Nephron progenitor cell (in vitro differentiated cells): ENCODE data around the gene JUND.

Experiments used
- DNase-seq: peaks from one replicate; pipeline ENCODE4 v3.0.0; 2021
- H3K27ac Mint-ChIP-seq: 2 replicates; pipeline ENCODE4 v1.8.0; 2021; ENCODE audit warnings: mild to moderate bottlenecking, moderate library complexity, mixed read lengths
- H3K27me3 Mint-ChIP-seq: 2 replicates; pipeline ENCODE4 v1.8.0; 2021; ENCODE audit warnings: mild to moderate bottlenecking, low read depth, mixed read lengths; ENCODE audit not compliant: poor library complexity
- H3K36me3 Mint-ChIP-seq: 2 replicates; pipeline ENCODE4 v1.8.0; 2021; ENCODE audit warnings: low read depth, mixed read lengths
- H3K4me1 Mint-ChIP-seq: 2 replicates; pipeline ENCODE4 v1.8.0; 2021; ENCODE audit warnings: mixed read lengths
- H3K4me3 Mint-ChIP-seq: 2 replicates; pipeline ENCODE4 v1.8.0; 2021; ENCODE audit warnings: mild to moderate bottlenecking, moderate library complexity, mixed read lengths
- H3K9me3 Mint-ChIP-seq: 2 replicates; pipeline ENCODE4 v1.8.0; 2021; ENCODE audit warnings: mild to moderate bottlenecking, moderate library complexity, mixed read lengths
- CTCF ChIP-seq: fragments of 200-600 bp; sonication (generic); IDR thresholded peaks from 2 replicates; pipeline ENCODE4 v1.5.0; 2021; ENCODE audit warnings: antibody characterized with exemption

Gene JUND

GRCh38 chr19:18271433-18271841, 10.0 kb downstream of the JUND start:
- peak overlapping the region; percentile 36 for H3K27ac Mint-ChIP-seq
- H3K4me3 Mint-ChIP-seq = no peak overlapping the region
- H3K36me3 Mint-ChIP-seq = peaks cover 32% of the 10 kb centered on the region
- H3K9me3 Mint-ChIP-seq = no peaks in the 10 kb centered on the region
- H3K4me1 Mint-ChIP-seq = peaks cover 6% of the 10 kb centered on the region
- no peak for TF ChIP-seq CTCF
- DNase-seq = no peak
- H3K27me3 Mint-ChIP-seq = peaks cover 6% of the 10 kb centered on the region

DNA sequence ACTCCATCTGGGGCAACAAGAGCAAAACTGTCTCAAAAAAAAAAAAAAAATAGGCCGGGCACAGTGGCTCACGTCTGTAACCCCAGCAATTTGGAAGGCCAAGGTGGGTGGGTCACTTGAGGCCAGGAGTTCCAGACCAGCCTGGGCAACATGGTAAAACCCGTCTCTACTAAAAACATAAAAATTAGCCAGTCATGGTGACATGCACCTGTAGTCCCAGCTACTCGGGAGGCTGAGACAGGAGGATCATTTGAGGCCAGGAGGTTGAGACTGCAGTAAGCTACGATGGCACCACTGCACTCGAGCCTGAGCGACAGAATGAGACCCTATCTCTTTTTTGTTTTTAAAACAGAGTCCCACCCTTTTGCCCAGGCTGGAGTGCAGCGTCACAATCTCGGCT, 11.1 kb downstream of the JUND start:
- Mint-ChIP-seq H3K27ac (no peak overlapping the region), H3K36me3 (peaks cover 34% of the 10 kb centered on the region), H3K4me3 (no peak overlapping the region), H3K4me1 (peaks cover 3% of the 10 kb centered on the region), H3K9me3 (no peaks in the 10 kb centered on the region), H3K27me3 (peaks cover 6% of the 10 kb centered on the region)
- no peak for TF ChIP-seq CTCF
- DNase-seq = no peak

- no peak for TF ChIP-seq CTCF
- peaks cover 6% of the 10 kb centered on the region for H3K27me3 Mint-ChIP-seq
- no peak for DNase-seq
Observed at GRCh38 chr19:18269070-18269723, 12.2 kb downstream of the JUND start.

DNA sequence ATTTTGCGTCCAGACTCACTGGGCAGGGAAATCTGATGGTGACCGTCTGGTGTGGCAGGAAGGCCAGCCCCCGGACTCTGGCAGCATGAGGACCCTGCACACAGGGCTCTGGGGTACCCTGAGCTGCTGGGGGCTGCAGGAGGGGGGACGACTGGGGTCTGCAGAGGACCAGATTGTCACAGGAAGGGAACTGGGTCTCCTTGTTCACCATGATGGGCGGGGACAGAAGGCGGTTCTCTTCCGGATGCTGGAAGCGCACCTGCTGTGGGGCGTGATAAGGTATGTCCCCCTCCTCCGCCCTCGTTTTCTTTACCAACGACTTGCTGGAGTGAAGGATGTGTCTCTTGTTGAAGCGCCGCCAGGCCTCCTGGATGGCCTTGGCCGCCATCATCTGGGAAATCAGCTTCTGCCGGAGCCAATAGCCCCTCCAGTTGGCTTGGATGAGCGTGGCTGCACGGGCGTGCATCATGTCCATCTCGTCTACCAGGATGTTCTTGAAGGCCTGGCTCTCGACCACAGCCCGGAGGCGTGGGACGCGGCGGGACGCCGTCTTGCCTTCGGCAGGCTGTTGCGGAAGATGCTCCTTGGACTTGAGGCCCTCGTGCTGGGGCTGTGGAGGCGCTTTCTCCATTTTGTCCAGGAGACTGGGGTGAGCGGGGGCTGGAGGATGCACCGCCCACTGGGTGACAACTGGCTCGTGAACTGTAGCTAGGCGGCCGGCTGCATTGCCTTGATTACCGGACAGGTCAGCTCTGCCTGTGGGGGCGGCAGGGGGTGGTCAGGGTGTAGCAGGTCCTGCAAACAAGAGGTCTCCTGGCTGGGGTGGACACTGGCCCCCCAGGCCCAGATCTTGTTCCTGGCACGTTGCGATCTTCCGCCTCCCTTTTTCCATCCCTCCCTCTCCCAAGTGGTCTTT, 14.4 kb downstream of the JUND start:
- no peak for TF ChIP-seq CTCF
- no peak for DNase-seq
- peaks cover 2% of the 10 kb centered on the region for H3K27me3 Mint-ChIP-seq

More at GRCh38 chr19:18269070-18269723, 12.2 kb downstream of the JUND start:
- H3K4me3 Mint-ChIP-seq = no peak overlapping the region
- H3K9me3 Mint-ChIP-seq = no peaks in the 10 kb centered on the region
- H3K4me1 Mint-ChIP-seq = no peaks in the 10 kb centered on the region
- no peak overlapping the region for H3K27ac Mint-ChIP-seq
- peaks cover 26% of the 10 kb centered on the region for H3K36me3 Mint-ChIP-seq

GRCh38 chr19:18265582-18265981, 15.8 kb downstream of the JUND start:
- DNase-seq = no peak
- no peak overlapping the region for H3K27ac Mint-ChIP-seq
- no peaks in the 10 kb centered on the region for H3K27me3 Mint-ChIP-seq

More for the DNA sequence above, 14.4 kb downstream of the JUND start:
- Mint-ChIP-seq H3K9me3 (no peaks in the 10 kb centered on the region), H3K4me3 (no peak overlapping the region), H3K4me1 (no peaks in the 10 kb centered on the region), H3K36me3 (peaks cover 26% of the 10 kb centered on the region), H3K27ac (no peak overlapping the region)

More at GRCh38 chr19:18265582-18265981, 15.8 kb downstream of the JUND start:
- H3K9me3 Mint-ChIP-seq = no peaks in the 10 kb centered on the region
- H3K4me3 Mint-ChIP-seq = no peak overlapping the region
- no peaks in the 10 kb centered on the region for H3K4me1 Mint-ChIP-seq
- peaks cover 26% of the 10 kb centered on the region for H3K36me3 Mint-ChIP-seq
- TF ChIP-seq CTCF = no peak
